HG03558 (cell line): ENCODE data around the gene FARP2.
"Not testable (repeated sequence)": the region's sequence is repeated elsewhere in the genome, so short reads cannot be mapped to it uniquely, and the experiment has no call there.

ENCODE experiments used
- ATAC-seq: cut with Tn5 transposase; IDR thresholded peaks from one replicate; pipeline ENCODE4 v1.9.1; 2021; ENCODE audit warnings: moderate number of reproducible peaks; ENCODE audit not compliant: unreplicated experiment; ENCODE audit errors: extremely low read depth

FARP2 gene

GRCh38 chr2:241516520-241516965 lies 160.5 kb downstream of the FARP2 start:
- no peak for ATAC-seq

- no peak for ATAC-seq
Observed at GRCh38 chr2:241517297-241517696, 161.2 kb downstream of the FARP2 start.

- no peak for ATAC-seq
Observed at GRCh38 chr2:241519669-241520068, 163.6 kb downstream of the FARP2 start.

GRCh38 chr2:241522477-241522876 lies 166.4 kb downstream of the FARP2 start:
- ATAC-seq = no peak

- not testable (repeated sequence) for ATAC-seq
Observed at GRCh38 chr2:241525818-241526780, 170.0 kb downstream of the FARP2 start.

- ATAC-seq = no peak
Observed at GRCh38 chr2:241530571-241530970, 174.5 kb downstream of the FARP2 start.

GRCh38 chr2:241531161-241531722 lies 175.2 kb downstream of the FARP2 start:
- ATAC-seq = no peak

GRCh38 chr2:241532168-241532567 lies 176.1 kb downstream of the FARP2 start:
- ATAC-seq = no peak

- no peak for ATAC-seq
Observed at GRCh38 chr2:241532733-241533601, 176.9 kb downstream of the FARP2 start.

GRCh38 chr2:241534293-241534692 lies 178.2 kb downstream of the FARP2 start:
- ATAC-seq = no peak

GRCh38 chr2:241534701-241535375 lies 178.8 kb downstream of the FARP2 start:
- ATAC-seq = no peak

GRCh38 chr2:241535871-241536655 lies 180.0 kb downstream of the FARP2 start:
- ATAC-seq = no peak

- ATAC-seq = no peak
Observed at GRCh38 chr2:241538838-241539615, 182.9 kb downstream of the FARP2 start.

GRCh38 chr2:241539616-241540374 lies 183.7 kb downstream of the FARP2 start:
- ATAC-seq = no peak

GRCh38 chr2:241540401-241540770 lies 184.3 kb downstream of the FARP2 start:
- ATAC-seq = no peak

GRCh38 chr2:241540771-241541561 lies 184.9 kb downstream of the FARP2 start:
- no peak for ATAC-seq
